Epithelial cell of esophagus (primary cell): ENCODE data around the gene JDP2.
A peak's percentile ranks its signal among the peaks of the same experiment; 100 is the strongest.

Source experiments
- DNase-seq: peaks from one replicate; pipeline ENCODE4 v3.0.0; 2010; ENCODE audit warnings: low read depth
- H3K4me3 ChIP-seq: 2 replicates; pipeline ENCODE4 v1.5.1; 2011; ENCODE audit warnings: mild to moderate bottlenecking, low read length, control low read depth
- CTCF ChIP-seq: IDR thresholded peaks from 2 replicates; pipeline ENCODE4 v1.5.1; 2011; ENCODE audit warnings: low read depth, mild to moderate bottlenecking, low read length, control low read depth, inconsistent platforms; ENCODE audit not compliant: insufficient read depth; ENCODE audit errors: missing control alignments

Gene JDP2

DNA sequence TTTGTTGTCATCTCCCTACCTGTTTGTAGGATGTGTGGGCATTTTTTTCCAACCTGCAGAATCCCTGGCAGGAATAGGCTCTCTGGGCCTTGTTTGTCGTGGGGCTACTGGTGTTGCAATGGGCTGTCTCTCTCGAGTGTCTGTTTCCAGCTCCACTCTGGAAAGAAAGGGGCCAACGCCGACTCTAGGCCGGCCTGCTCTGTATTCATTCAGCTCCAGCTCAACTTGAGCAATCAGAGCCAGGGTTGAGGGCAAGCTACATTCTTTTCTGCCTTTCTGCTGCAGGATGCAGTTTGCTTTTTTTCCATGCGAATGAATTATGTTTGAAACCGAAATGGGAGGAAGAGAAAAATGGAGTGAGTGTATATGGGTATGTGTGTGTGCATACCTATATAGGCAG, 2.3 kb downstream of the JDP2 start:
- DNase-seq: no peak
- TF ChIP-seq CTCF: no peak
- H3K4me3 ChIP-seq: peak overlapping the region; percentile 3

- no peak for DNase-seq
- H3K4me3 ChIP-seq: peak overlapping the region; percentile 0
- no peak for TF ChIP-seq CTCF
Measured at GRCh38 chr14:75430526-75430925, 2.7 kb downstream of the JDP2 start.

DNA sequence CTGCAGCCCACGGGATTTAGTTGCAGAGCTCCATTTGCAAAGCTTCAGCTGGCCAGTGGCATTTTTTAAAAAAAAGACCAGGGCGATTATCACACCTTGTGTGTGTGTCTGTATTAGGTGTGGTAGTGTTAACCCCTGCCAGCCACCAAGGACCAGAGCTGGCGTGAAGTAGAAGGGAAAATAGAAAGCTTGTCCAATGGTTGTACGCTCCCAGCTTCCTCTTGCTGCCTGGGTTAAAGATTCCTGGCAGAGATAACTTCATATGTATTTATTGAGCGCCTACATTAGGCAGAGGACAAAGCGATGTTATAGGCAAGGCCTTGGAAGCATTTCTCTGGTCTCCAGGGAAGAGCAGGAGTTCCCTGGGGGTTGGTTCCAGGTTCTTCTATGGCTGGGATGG, 3.2 kb downstream of the JDP2 start:
- TF ChIP-seq CTCF: no peak
- H3K4me3 ChIP-seq: no peak overlapping the region
- no peak for DNase-seq

- TF ChIP-seq CTCF: no peak
- no peak overlapping the region for H3K4me3 ChIP-seq
- no peak for DNase-seq
Measured at GRCh38 chr14:75431827-75432226, 4.0 kb downstream of the JDP2 start.

GRCh38 chr14:75432411-75432810, 4.6 kb downstream of the JDP2 start:
- H3K4me3 ChIP-seq: no peak overlapping the region
- TF ChIP-seq CTCF: no peak
- DNase-seq: no peak

GRCh38 chr14:75433631-75434071, 5.8 kb downstream of the JDP2 start:
- no peak overlapping the region for H3K4me3 ChIP-seq
- no peak for TF ChIP-seq CTCF

DNA sequence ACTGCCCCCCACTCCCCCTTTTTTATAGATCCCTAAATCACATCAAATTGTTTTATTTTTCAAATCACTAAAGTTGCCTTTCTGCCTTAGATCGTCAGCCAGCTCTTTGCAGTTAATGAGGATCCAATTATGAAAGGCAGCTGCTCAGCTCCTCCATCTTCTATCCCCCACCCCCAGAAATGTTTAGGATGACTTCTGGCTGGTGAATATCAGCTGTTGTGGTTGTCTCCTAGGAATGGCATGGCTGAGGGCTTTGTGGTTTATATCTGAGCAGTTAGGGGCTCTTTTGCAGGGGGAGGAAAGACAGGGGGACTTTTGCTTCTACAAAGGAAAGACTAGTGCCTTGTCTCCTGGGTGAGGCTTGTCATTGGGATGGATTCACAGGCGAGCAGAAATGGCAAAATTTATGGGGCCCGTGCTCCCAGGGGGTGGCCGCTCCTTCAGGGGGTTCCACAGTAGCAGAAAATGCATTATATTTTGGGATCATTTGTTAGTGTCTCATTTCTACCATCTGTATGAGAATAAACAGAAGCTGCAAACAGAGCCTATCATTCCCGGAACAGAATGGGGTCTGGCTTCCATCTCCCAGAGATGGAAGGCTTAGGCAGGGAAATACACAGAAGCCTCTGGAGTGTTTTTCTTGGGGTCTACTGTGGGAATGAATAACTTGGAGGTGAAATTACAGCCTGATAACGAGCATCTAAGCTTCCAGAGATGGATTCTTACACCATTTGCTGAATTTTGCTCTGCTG, 6.5 kb downstream of the JDP2 start:
- no peak for DNase-seq
- TF ChIP-seq CTCF: no peak
- no peak overlapping the region for H3K4me3 ChIP-seq

More at GRCh38 chr14:75433631-75434071, 5.8 kb downstream of the JDP2 start:
- DNase-seq: no peak
